ENCODE results near the gene UTRN. TPM values are rescaled to one million over a fixed set of nuclear protein-coding genes. Genes with fewer than 3 reads are reported as not detected.

Gene UTRN
- total RNA-seq, 1 donor from 2014 or later, result 250 TPM

Other genes starting within 250 kb of the UTRN start
- gene SF3B5, start 189.8 kb upstream of the UTRN start, total RNA-seq, result 91.2 and 133 TPM in 2 replicates
- 9.4 and 12.9 TPM in 2 replicates for gene STX11, start 134.8 kb upstream of the UTRN start, total RNA-seq

All from pulmonary artery endothelial cell (primary cell).